Upper lobe of left lung (tissue), 6 donors: ENCODE results near the gene ELK4. TPM values are rescaled to one million over a fixed set of nuclear protein-coding genes. Genes with fewer than 3 reads are reported as not detected.
A peak's percentile ranks its signal among the peaks of the same experiment; 100 is the strongest.

Experiments used
- ATAC-seq, 2 donors: fragments of 200-7000 bp; cut with Tn5 transposase; one replicate each; pipeline ENCODE4 v1.9.1; 2022; ENCODE audit warnings: mild to moderate bottlenecking in 2 of 2, moderate library complexity in 2 of 2; ENCODE audit not compliant: low FRiP score in 2 of 2
- DNase-seq, 2 donors: peaks; one replicate each; pipeline ENCODE4 v3.0.0-alpha.2; 2019 to 2020
- H3K27ac ChIP-seq, 4 donors: fragments of 200-600 bp; sonication (generic); one replicate each; pipeline ENCODE4 v1.5.1; 2016 to 2019
- H3K27me3 ChIP-seq, 4 donors: fragments of 200-600 bp; sonication (generic); one replicate each; pipeline ENCODE4 v1.5.1; 2017 to 2019
- H3K36me3 ChIP-seq, 4 donors: fragments of 200-600 bp; sonication (generic); one replicate each; pipeline ENCODE4 v1.5.1; 2016 to 2019
- H3K4me1 ChIP-seq, 4 donors: fragments of 200-600 bp; sonication (generic); one replicate each; pipeline ENCODE4 v1.5.1; 2018 to 2019
- H3K4me3 ChIP-seq, 4 donors: fragments of 200-600 bp; sonication (generic); one replicate each; pipeline ENCODE4 v1.5.1; 2017 to 2019; ENCODE audit warnings: mild to moderate bottlenecking in 2 of 4, moderate library complexity in 1 of 4
- H3K9me3 ChIP-seq, 4 donors: fragments of 200-600 bp; sonication (generic); one replicate each; pipeline ENCODE4 v1.5.1; 2018 to 2019
- EP300 ChIP-seq, 4 donors: sonication (generic); formaldehyde crosslinking; IDR thresholded peaks; one replicate each; pipeline ENCODE4 v1.5.1; 2017; ENCODE audit warnings: antibody characterized with exemption in 4 of 4, control low read depth in 2 of 4
- POLR2A ChIP-seq, 4 donors: fragments of 450-650 bp; IDR thresholded peaks; one replicate each; pipeline ENCODE4 v1.5.1; 2016 to 2017; ENCODE audit warnings: antibody characterized with exemption in 4 of 4, mild to moderate bottlenecking in 2 of 4
- POLR2AphosphoS5 ChIP-seq, 2 donors: sonication (generic); formaldehyde crosslinking; IDR thresholded peaks; one replicate each; pipeline ENCODE4 v1.5.1; 2017; ENCODE audit warnings: antibody characterized with exemption in 2 of 2
- WGBS, 2 donors: methylation state at CpG; one replicate each; pipeline ENCODE4 v1.1.5; 2017 to 2018; 5-methylcytosine and 5-hydroxymethylcytosine counted together
- total RNA-seq, 6 donors: library from RNA; depleted of rRNA in 4 of 6; stranded (reverse); fragments of >200 nt in 4 of 6; gene quantifications; one replicate each; pipeline versions ENCODE4 v1.1.0 to v1.2.1, GENCODE V29; 2016 to 2021
- TF ChIP-seq, protein P1 (sequence below), 6 experiments: fragments of 450-650 bp in 4 of 6; fragments of 200-600 bp in 2 of 6; sonication (generic) in 2 of 6; IDR thresholded peaks; one replicate each; pipeline ENCODE4 v1.5.1; 2016 to 2019; ENCODE audit warnings: antibody characterized with exemption in 6 of 6
- donor health status: DM: no; HTN: no; CAD: no; lungs with moderate emphysema.
- donor health status: DM: no; HTN: yes; CAD: no; lungs with severe emphysema.

The ELK4 gene
- total RNA-seq, 6 donors from 2014 or later: 15.7 to 65.4 (median 30.2) TPM

DNA sequence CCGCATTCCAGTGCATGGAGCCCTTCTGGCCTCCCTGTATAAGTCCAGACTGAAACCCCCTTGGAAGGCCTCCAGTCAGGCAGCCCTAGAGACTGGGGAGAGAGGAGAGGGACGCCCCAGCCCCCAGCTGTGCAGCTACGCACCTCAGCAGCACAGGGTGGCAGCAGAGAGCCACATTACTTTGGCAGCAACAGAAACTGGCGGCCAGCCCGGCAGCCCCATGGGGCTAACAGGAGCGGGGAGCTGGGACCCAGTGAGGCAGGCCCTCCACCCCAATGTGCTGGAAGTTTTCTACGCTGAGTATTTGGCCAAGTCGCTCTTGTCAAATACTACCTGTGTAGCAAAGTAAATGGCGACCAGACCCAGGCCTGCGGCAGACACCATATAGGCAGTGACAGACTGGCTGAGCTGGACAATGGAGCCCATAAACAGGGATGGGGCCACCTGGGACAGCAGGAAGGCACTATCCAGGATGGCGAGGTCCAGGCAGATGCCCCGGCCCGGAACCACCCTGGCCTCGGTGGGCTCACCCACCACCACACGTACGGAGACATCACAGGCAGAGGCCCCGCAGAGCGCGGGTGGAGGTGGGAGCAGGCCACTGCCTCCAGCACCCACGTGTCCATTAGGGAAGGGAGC is 27.3 kb upstream of the ELK4 start:
- H3K4me1 ChIP-seq: peaks cover 0 to 11% (median 1%) of the 10 kb centered on the region in 4 donors

DNA sequence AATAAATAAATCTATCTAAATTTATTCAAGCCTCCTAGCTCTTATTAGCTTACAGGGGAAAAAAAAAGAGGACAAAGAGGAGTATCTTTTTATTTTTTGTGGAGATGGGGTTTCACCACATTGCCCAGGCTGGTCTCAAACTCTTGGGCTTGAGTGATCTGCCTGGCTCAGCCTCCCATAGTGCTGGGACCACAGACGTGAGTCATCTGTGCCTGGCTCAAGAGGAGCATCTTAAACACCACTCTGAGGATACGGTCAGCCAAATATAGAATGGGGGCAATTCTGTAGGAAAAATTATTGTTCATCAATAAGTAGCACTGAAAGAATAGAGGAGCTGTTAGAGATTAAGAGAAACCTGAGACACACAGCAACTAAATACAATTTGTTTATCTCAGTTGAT is 24.4 kb upstream of the ELK4 start:
- TF ChIP-seq POLR2AphosphoS5 (IDR thresholded peaks at IDR 0.05): no peak
- Histone ChIP-seq H3K4me3 (no peak overlapping the region), H3K27me3 (no peaks in the 10 kb centered on the region), H3K27ac (no peak overlapping the region), H3K9me3 (no peaks in the 10 kb centered on the region), H3K36me3 (no peaks in the 10 kb centered on the region), H3K4me1 (peaks cover 0 to 11% (median 1%) of the 10 kb centered on the region in 4 donors)
- DNase-seq: no peak
- WGBS, 2 donors: 63 to 90% methylated on average over 2 of the region's 2 CpGs
- no peak for ATAC-seq

More for the DNA sequence above, 27.3 kb upstream of the ELK4 start:
- H3K27ac ChIP-seq: no peak overlapping the region
- TF ChIP-seq, protein P1, sequence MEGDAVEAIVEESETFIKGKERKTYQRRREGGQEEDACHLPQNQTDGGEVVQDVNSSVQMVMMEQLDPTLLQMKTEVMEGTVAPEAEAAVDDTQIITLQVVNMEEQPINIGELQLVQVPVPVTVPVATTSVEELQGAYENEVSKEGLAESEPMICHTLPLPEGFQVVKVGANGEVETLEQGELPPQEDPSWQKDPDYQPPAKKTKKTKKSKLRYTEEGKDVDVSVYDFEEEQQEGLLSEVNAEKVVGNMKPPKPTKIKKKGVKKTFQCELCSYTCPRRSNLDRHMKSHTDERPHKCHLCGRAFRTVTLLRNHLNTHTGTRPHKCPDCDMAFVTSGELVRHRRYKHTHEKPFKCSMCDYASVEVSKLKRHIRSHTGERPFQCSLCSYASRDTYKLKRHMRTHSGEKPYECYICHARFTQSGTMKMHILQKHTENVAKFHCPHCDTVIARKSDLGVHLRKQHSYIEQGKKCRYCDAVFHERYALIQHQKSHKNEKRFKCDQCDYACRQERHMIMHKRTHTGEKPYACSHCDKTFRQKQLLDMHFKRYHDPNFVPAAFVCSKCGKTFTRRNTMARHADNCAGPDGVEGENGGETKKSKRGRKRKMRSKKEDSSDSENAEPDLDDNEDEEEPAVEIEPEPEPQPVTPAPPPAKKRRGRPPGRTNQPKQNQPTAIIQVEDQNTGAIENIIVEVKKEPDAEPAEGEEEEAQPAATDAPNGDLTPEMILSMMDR (IDR thresholded peaks at IDR 0.05): peak; percentile 79 to 94 (median 88)
- TF ChIP-seq POLR2AphosphoS5 (IDR thresholded peaks at IDR 0.05): no peak
- H3K27me3 ChIP-seq: no peaks in the 10 kb centered on the region
- no peaks in the 10 kb centered on the region for H3K36me3 ChIP-seq
- WGBS, 2 donors: 17 to 52% methylated on average over 7 to 20 of the region's 20 CpGs
- ATAC-seq (peak; percentile 83 to 85), DNase-seq (peak; percentile 79 to 90)
- H3K4me3 ChIP-seq: no peak overlapping the region
- H3K9me3 ChIP-seq: no peaks in the 10 kb centered on the region

DNA sequence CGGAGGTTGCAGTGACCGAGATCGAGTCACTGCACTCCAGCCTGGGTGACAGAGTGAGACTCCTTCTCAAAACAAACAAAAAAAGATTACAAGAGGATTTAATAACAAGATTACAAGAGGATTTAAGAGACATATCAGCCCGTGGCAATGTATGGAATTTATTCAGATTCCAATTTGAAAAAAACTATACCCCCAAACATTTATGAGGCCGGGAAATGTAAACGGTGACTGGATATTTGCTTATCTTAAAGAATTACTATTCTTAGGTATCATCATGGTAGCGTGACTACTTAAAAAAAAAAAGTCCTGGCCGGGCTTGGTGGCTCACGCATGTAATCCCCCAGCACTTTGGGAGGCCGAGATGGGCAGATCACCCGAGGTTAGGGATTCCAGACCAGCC is 21.2 kb upstream of the ELK4 start:
- WGBS, 2 donors: 76 to 82% methylated on average over 11 of the region's 11 CpGs
- DNase-seq (no peak), ATAC-seq (no peak)
- Histone ChIP-seq H3K36me3 (no peaks in the 10 kb centered on the region), H3K4me3 (no peak overlapping the region), H3K4me1 (peaks cover 0 to 4% (median 0%) of the 10 kb centered on the region in 4 donors), H3K27ac (no peak overlapping the region), H3K9me3 (no peaks in the 10 kb centered on the region), H3K27me3 (no peaks in the 10 kb centered on the region)
- TF ChIP-seq POLR2AphosphoS5 (IDR thresholded peaks at IDR 0.05) (no peak), POLR2A (IDR thresholded peaks at IDR 0.05) (no peak), EP300 (IDR thresholded peaks at IDR 0.05) (no peak)
- TF ChIP-seq, protein P1 (IDR thresholded peaks at IDR 0.05): no peak

DNA sequence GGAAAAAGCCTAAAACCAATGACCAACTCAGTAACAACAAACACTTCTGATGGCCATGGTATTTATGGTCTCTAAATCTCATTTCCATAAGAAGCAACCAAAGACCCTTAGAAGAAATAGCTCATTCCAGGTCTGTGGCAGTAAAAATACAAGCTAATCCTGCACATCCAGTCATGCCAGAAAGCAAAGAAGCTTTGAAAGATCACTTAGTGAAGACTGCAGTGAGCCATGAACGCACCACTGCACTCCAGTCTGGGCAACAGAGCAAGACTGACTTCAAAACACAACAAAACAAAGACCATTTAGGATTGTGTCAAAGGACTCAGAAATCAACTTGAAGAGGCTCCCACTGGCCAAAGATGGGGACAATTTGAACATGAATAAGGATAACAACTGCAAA is 18.4 kb upstream of the ELK4 start:
- no peak overlapping the region for H3K4me3 ChIP-seq
- DNase-seq (no peak), ATAC-seq (no peak)
- no peaks in the 10 kb centered on the region for H3K9me3 ChIP-seq
- no peaks in the 10 kb centered on the region for H3K27me3 ChIP-seq
- no peak overlapping the region for H3K27ac ChIP-seq
- 69 to 100% methylated on average over 1 of the region's 1 CpG for WGBS, 2 donors
- no peaks in the 10 kb centered on the region for H3K4me1 ChIP-seq
- H3K36me3 ChIP-seq: no peaks in the 10 kb centered on the region
- TF ChIP-seq EP300 (IDR thresholded peaks at IDR 0.05) (no peak), POLR2AphosphoS5 (IDR thresholded peaks at IDR 0.05) (no peak), POLR2A (IDR thresholded peaks at IDR 0.05) (no peak)
- TF ChIP-seq, protein P1 (IDR thresholded peaks at IDR 0.05): no peak

DNA sequence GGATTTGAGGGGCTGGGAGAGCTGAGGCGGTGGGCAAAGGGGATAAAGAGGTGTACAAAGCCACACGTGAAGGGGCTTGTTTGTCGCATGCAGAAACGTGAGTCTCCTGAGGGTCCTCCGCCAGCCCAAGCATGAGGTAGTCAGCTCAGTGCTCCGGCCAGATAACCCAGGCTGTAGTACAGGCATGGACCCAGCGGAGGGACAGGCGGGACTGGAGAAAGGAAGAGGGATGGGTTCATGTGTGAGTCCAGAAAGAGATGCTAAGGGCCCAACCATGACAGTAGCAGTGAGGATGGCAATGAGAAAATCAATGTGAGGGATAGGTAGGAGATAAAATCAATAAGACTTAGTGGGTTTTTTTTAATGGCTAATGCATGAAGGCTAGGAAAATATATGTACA is 13.7 kb upstream of the ELK4 start:
- Histone ChIP-seq H3K9me3 (no peaks in the 10 kb centered on the region), H3K4me3 (no peak overlapping the region), H3K36me3 (no peaks in the 10 kb centered on the region), H3K4me1 (no peaks in the 10 kb centered on the region), H3K27me3 (no peaks in the 10 kb centered on the region), H3K27ac (no peak overlapping the region)
- no peak for ATAC-seq
- WGBS, 2 donors: 86 to 90% methylated on average over 8 of the region's 8 CpGs
- no peak for DNase-seq
- TF ChIP-seq, protein P1 (IDR thresholded peaks at IDR 0.05): no peak
